SK-N-MC (cell line): Measurements from ENCODE around the gene RABGGTA.

Experiments
- EZH2 ChIP-seq: fragments of 200-600 bp; sonication (generic); IDR thresholded peaks from one replicate; pipeline ENCODE4 v1.6.1; 2017; ENCODE audit warnings: antibody characterized with exemption
- POLR2AphosphoS5 ChIP-seq: IDR thresholded peaks from 2 replicates; pipeline ENCODE4 v1.6.1; 2012; ENCODE audit warnings: mild to moderate bottlenecking, low read depth, low read length, borderline replicate concordance

GRCh38 chr14:24293525-24293924 is 22.1 kb upstream of the RABGGTA start:
- TF ChIP-seq EZH2, result no peak
- TF ChIP-seq POLR2AphosphoS5, result no peak
